Activated CD4-positive, alpha-beta T cell treated with anti-CD3 and anti-CD28 coated beads for 1 hour (primary cell): Measurements from ENCODE around the gene IP6K3.
A peak's percentile ranks its signal among the peaks of the same experiment; 100 is the strongest.

Experiments used
- DNase-seq: peaks from one replicate; pipeline ENCODE4 v3.0.0-alpha.2; 2020

The IP6K3 gene

GRCh38 chr6:33758815-33759216 is 12.1 kb upstream of the IP6K3 start:
- no peak for DNase-seq

GRCh38 chr6:33757906-33758305 is 11.2 kb upstream of the IP6K3 start:
- DNase-seq, result no peak

- DNase-seq, result no peak
Observed at GRCh38 chr6:33757113-33757512, 10.4 kb upstream of the IP6K3 start.

- no peak for DNase-seq
Observed at GRCh38 chr6:33756211-33756954, 9.7 kb upstream of the IP6K3 start.

- DNase-seq, result no peak
Observed at GRCh38 chr6:33755070-33755869, 8.6 kb upstream of the IP6K3 start.

GRCh38 chr6:33754222-33754621 is 7.5 kb upstream of the IP6K3 start:
- DNase-seq, result no peak

GRCh38 chr6:33752646-33753015 is 5.9 kb upstream of the IP6K3 start:
- no peak for DNase-seq

GRCh38 chr6:33751771-33752645 is 5.3 kb upstream of the IP6K3 start:
- DNase-seq, result no peak

- DNase-seq, result no peak
Observed at GRCh38 chr6:33750244-33750991, 3.7 kb upstream of the IP6K3 start.

- no peak for DNase-seq
Observed at GRCh38 chr6:33749401-33749800, 2.7 kb upstream of the IP6K3 start.

GRCh38 chr6:33748841-33749240 is 2.1 kb upstream of the IP6K3 start:
- no peak for DNase-seq

GRCh38 chr6:33747823-33748222 is 1.1 kb upstream of the IP6K3 start:
- no peak for DNase-seq

- no peak for DNase-seq
Observed at GRCh38 chr6:33746036-33746600, 587 bp downstream of the IP6K3 start.

- DNase-seq, result no peak
Observed at GRCh38 chr6:33745548-33745947, 1.2 kb downstream of the IP6K3 start.

- no peak for DNase-seq
Observed at GRCh38 chr6:33744895-33745546, 1.7 kb downstream of the IP6K3 start.

- peak; percentile 59 for DNase-seq
Observed at GRCh38 chr6:33744001-33744848, 2.5 kb downstream of the IP6K3 start.

GRCh38 chr6:33742837-33743236 is 3.9 kb downstream of the IP6K3 start:
- no peak for DNase-seq

GRCh38 chr6:33742092-33742491 is 4.6 kb downstream of the IP6K3 start:
- no peak for DNase-seq

GRCh38 chr6:33740794-33741193 is 5.9 kb downstream of the IP6K3 start:
- no peak for DNase-seq

- no peak for DNase-seq
Observed at GRCh38 chr6:33740204-33740608, 6.5 kb downstream of the IP6K3 start.

- DNase-seq, result no peak
Observed at GRCh38 chr6:33739571-33739970, 7.1 kb downstream of the IP6K3 start.
